ENCODE data around the gene PRKCZ. TPM values are rescaled to one million over a fixed set of nuclear protein-coding genes. Genes with fewer than 3 reads are reported as not detected.

The PRKCZ gene
- total RNA-seq, 2 experiments from 2014 or later: 17.8 to 19.0 TPM

GRCh38 chr1:2109581-2110021 lies 59.4 kb downstream of the PRKCZ start:
- POLR2A ChIA-PET: no interaction called here
- ATAC-seq (ENCODE audit: poor library complexity) (no peak), DNase-seq (no peak)
- no peaks in the 10 kb centered on the region for H3K27me3 ChIP-seq (ENCODE audit: control insufficient read depth in 1 of 2, insufficient read depth in 2 of 2, low read length in 2 of 2)
- TF ChIP-seq, protein P1, sequence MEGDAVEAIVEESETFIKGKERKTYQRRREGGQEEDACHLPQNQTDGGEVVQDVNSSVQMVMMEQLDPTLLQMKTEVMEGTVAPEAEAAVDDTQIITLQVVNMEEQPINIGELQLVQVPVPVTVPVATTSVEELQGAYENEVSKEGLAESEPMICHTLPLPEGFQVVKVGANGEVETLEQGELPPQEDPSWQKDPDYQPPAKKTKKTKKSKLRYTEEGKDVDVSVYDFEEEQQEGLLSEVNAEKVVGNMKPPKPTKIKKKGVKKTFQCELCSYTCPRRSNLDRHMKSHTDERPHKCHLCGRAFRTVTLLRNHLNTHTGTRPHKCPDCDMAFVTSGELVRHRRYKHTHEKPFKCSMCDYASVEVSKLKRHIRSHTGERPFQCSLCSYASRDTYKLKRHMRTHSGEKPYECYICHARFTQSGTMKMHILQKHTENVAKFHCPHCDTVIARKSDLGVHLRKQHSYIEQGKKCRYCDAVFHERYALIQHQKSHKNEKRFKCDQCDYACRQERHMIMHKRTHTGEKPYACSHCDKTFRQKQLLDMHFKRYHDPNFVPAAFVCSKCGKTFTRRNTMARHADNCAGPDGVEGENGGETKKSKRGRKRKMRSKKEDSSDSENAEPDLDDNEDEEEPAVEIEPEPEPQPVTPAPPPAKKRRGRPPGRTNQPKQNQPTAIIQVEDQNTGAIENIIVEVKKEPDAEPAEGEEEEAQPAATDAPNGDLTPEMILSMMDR (IDR thresholded peaks at IDR 0.05): no peak
- no peaks in the 10 kb centered on the region for H3K27me3 Mint-ChIP-seq
- H3K36me3 ChIP-seq (ENCODE audit: insufficient read depth, low read length): peaks cover 7% of the 10 kb centered on the region
- intact Hi-C loops (cut with DNase I, micrococcal nuclease): no loop called here
- no peaks in the 10 kb centered on the region for H3K4me1 ChIP-seq (ENCODE audit: insufficient read depth, low read length)
- no peak overlapping the region for H3K4me3 Mint-ChIP-seq
- H3K9me3 Mint-ChIP-seq: no peaks in the 10 kb centered on the region
- CTCF ChIA-PET: no interaction called here
- no peaks in the 10 kb centered on the region for H3K36me3 Mint-ChIP-seq (ENCODE audit: low read depth)
- no peak overlapping the region for H3K27ac Mint-ChIP-seq
- no peak overlapping the region for H3K4me3 ChIP-seq (ENCODE audit: low read length)
- H3K27ac ChIP-seq (ENCODE audit: low read depth in 1 of 2, low read length in 2 of 2): no peak overlapping the region
- no peaks in the 10 kb centered on the region for H3K4me1 Mint-ChIP-seq (ENCODE audit: low read depth)
- H3K9me3 ChIP-seq (ENCODE audit: control insufficient read depth in 1 of 2, insufficient read depth in 1 of 2, low read length in 2 of 2): no peaks in the 10 kb centered on the region

- H3K4me3 Mint-ChIP-seq: no peak overlapping the region
- H3K27ac ChIP-seq (ENCODE audit: low read depth in 1 of 2, low read length in 2 of 2): no peak overlapping the region
- ChIA-PET POLR2A (no interaction called here), CTCF (no interaction called here)
- H3K27me3 ChIP-seq (ENCODE audit: control insufficient read depth in 1 of 2, insufficient read depth in 2 of 2, low read length in 2 of 2): no peaks in the 10 kb centered on the region
- DNase-seq (no peak), ATAC-seq (ENCODE audit: poor library complexity) (no peak)
- intact Hi-C loops (cut with DNase I, micrococcal nuclease): no loop called here
- no peak overlapping the region for H3K27ac Mint-ChIP-seq
- no peaks in the 10 kb centered on the region for H3K9me3 Mint-ChIP-seq
- no peaks in the 10 kb centered on the region for H3K9me3 ChIP-seq (ENCODE audit: control insufficient read depth in 1 of 2, insufficient read depth in 1 of 2, low read length in 2 of 2)
- H3K36me3 ChIP-seq (ENCODE audit: insufficient read depth, low read length): peaks cover 5% of the 10 kb centered on the region
- H3K4me1 ChIP-seq (ENCODE audit: insufficient read depth, low read length): peaks cover 3% of the 10 kb centered on the region
- no peaks in the 10 kb centered on the region for H3K27me3 Mint-ChIP-seq
- peaks cover 2% of the 10 kb centered on the region for H3K4me1 Mint-ChIP-seq (ENCODE audit: low read depth)
- no peaks in the 10 kb centered on the region for H3K36me3 Mint-ChIP-seq (ENCODE audit: low read depth)
- H3K4me3 ChIP-seq (ENCODE audit: low read length): no peak overlapping the region
- TF ChIP-seq, protein P1 (IDR thresholded peaks at IDR 0.05): no peak
Measured at GRCh38 chr1:2110191-2110737, 60.1 kb downstream of the PRKCZ start.

GRCh38 chr1:2110738-2111673 lies 60.8 kb downstream of the PRKCZ start:
- Histone ChIP-seq H3K27me3 (ENCODE audit: control insufficient read depth in 1 of 2, insufficient read depth in 2 of 2, low read length in 2 of 2) (no peaks in the 10 kb centered on the region), H3K4me3 (ENCODE audit: low read length) (no peak overlapping the region), H3K4me1 (ENCODE audit: insufficient read depth, low read length) (peaks cover 8% of the 10 kb centered on the region), H3K9me3 (ENCODE audit: control insufficient read depth in 1 of 2, insufficient read depth in 1 of 2, low read length in 2 of 2) (no peaks in the 10 kb centered on the region), H3K36me3 (ENCODE audit: insufficient read depth, low read length) (peaks cover 5% of the 10 kb centered on the region), H3K27ac (ENCODE audit: low read depth in 1 of 2, low read length in 2 of 2) (no peak overlapping the region)
- Mint-ChIP-seq H3K27me3 (no peaks in the 10 kb centered on the region), H3K27ac (no peak overlapping the region), H3K36me3 (ENCODE audit: low read depth) (no peaks in the 10 kb centered on the region), H3K4me3 (no peak overlapping the region), H3K4me1 (ENCODE audit: low read depth) (peaks cover 5% of the 10 kb centered on the region), H3K9me3 (no peaks in the 10 kb centered on the region)
- intact Hi-C loops (cut with DNase I, micrococcal nuclease): no loop called here
- no peak for DNase-seq
- CTCF ChIA-PET: no interaction called here
- TF ChIP-seq, protein P1 (IDR thresholded peaks at IDR 0.05): no peak
- no peak for ATAC-seq (ENCODE audit: poor library complexity)
- POLR2A ChIA-PET: no interaction called here
